ENCODE measurements around the gene CD200R1L.

DNA sequence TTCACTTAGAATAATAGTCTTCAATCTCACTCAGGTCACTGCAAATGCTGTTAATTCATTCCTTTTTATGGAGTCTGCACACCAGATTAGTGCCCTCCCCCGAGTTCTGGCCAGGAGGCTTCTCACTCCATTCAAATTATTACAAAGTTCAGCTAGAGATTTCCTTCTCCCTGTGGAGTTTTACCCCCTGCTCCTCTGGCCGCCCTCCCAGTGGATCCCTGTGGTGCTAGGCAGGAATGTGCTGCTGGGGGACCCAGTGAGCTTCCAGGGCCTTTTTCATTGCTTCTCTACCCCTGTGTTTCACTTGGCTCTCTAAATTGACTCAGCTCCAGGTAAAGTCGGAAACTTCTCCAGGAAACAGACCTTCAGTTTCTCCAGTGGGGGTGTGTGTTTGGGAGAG is 42.7 kb upstream of the CD200R1L start:
- TF ChIP-seq, protein P1, sequence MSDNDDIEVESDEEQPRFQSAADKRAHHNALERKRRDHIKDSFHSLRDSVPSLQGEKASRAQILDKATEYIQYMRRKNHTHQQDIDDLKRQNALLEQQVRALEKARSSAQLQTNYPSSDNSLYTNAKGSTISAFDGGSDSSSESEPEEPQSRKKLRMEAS (CRISPR knock-in tag; IDR thresholded peaks at IDR 0.05): no peak
- no peak for TF ChIP-seq CBFB (CRISPR knock-in tag; IDR thresholded peaks at IDR 0.05; ENCODE audit: low read depth)
- TF ChIP-seq, protein P2, sequence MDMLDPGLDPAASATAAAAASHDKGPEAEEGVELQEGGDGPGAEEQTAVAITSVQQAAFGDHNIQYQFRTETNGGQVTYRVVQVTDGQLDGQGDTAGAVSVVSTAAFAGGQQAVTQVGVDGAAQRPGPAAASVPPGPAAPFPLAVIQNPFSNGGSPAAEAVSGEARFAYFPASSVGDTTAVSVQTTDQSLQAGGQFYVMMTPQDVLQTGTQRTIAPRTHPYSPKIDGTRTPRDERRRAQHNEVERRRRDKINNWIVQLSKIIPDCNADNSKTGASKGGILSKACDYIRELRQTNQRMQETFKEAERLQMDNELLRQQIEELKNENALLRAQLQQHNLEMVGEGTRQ (CRISPR knock-in tag; IDR thresholded peaks at IDR 0.05): no peak
- no peak for TF ChIP-seq ZNF263 (CRISPR knock-in tag; IDR thresholded peaks at IDR 0.05; ENCODE audit: low read depth)
- TF ChIP-seq, protein P3, sequence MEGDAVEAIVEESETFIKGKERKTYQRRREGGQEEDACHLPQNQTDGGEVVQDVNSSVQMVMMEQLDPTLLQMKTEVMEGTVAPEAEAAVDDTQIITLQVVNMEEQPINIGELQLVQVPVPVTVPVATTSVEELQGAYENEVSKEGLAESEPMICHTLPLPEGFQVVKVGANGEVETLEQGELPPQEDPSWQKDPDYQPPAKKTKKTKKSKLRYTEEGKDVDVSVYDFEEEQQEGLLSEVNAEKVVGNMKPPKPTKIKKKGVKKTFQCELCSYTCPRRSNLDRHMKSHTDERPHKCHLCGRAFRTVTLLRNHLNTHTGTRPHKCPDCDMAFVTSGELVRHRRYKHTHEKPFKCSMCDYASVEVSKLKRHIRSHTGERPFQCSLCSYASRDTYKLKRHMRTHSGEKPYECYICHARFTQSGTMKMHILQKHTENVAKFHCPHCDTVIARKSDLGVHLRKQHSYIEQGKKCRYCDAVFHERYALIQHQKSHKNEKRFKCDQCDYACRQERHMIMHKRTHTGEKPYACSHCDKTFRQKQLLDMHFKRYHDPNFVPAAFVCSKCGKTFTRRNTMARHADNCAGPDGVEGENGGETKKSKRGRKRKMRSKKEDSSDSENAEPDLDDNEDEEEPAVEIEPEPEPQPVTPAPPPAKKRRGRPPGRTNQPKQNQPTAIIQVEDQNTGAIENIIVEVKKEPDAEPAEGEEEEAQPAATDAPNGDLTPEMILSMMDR (IDR thresholded peaks at IDR 0.05): no peak
- TF ChIP-seq, protein P4, sequence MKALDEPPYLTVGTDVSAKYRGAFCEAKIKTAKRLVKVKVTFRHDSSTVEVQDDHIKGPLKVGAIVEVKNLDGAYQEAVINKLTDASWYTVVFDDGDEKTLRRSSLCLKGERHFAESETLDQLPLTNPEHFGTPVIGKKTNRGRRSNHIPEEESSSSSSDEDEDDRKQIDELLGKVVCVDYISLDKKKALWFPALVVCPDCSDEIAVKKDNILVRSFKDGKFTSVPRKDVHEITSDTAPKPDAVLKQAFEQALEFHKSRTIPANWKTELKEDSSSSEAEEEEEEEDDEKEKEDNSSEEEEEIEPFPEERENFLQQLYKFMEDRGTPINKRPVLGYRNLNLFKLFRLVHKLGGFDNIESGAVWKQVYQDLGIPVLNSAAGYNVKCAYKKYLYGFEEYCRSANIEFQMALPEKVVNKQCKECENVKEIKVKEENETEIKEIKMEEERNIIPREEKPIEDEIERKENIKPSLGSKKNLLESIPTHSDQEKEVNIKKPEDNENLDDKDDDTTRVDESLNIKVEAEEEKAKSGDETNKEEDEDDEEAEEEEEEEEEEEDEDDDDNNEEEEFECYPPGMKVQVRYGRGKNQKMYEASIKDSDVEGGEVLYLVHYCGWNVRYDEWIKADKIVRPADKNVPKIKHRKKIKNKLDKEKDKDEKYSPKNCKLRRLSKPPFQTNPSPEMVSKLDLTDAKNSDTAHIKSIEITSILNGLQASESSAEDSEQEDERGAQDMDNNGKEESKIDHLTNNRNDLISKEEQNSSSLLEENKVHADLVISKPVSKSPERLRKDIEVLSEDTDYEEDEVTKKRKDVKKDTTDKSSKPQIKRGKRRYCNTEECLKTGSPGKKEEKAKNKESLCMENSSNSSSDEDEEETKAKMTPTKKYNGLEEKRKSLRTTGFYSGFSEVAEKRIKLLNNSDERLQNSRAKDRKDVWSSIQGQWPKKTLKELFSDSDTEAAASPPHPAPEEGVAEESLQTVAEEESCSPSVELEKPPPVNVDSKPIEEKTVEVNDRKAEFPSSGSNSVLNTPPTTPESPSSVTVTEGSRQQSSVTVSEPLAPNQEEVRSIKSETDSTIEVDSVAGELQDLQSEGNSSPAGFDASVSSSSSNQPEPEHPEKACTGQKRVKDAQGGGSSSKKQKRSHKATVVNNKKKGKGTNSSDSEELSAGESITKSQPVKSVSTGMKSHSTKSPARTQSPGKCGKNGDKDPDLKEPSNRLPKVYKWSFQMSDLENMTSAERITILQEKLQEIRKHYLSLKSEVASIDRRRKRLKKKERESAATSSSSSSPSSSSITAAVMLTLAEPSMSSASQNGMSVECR (CRISPR knock-in tag; IDR thresholded peaks at IDR 0.05; ENCODE audit: borderline replicate concordance): no peak
- TF ChIP-seq, protein P5, sequence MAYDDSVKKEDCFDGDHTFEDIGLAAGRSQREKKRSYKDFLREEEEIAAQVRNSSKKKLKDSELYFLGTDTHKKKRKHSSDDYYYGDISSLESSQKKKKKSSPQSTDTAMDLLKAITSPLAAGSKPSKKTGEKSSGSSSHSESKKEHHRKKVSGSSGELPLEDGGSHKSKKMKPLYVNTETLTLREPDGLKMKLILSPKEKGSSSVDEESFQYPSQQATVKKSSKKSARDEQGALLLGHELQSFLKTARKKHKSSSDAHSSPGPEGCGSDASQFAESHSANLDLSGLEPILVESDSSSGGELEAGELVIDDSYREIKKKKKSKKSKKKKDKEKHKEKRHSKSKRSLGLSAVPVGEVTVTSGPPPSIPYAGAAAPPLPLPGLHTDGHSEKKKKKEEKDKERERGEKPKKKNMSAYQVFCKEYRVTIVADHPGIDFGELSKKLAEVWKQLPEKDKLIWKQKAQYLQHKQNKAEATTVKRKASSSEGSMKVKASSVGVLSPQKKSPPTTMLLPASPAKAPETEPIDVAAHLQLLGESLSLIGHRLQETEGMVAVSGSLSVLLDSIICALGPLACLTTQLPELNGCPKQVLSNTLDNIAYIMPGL (CRISPR knock-in tag; IDR thresholded peaks at IDR 0.05): no peak
- TF ChIP-seq NR2C2 (CRISPR knock-in tag; IDR thresholded peaks at IDR 0.05): no peak
- TF ChIP-seq ZNF232 (CRISPR knock-in tag; IDR thresholded peaks at IDR 0.05): no peak
- TF ChIP-seq SP1 (CRISPR knock-in tag; conservative IDR thresholded peaks at IDR 0.05): no peak
- no peak for TF ChIP-seq ATF1 (CRISPR knock-in tag; IDR thresholded peaks at IDR 0.05)
- TF ChIP-seq KAT7 (CRISPR knock-in tag; IDR thresholded peaks at IDR 0.05; ENCODE audit: borderline replicate concordance): no peak
- TF ChIP-seq, protein P6, sequence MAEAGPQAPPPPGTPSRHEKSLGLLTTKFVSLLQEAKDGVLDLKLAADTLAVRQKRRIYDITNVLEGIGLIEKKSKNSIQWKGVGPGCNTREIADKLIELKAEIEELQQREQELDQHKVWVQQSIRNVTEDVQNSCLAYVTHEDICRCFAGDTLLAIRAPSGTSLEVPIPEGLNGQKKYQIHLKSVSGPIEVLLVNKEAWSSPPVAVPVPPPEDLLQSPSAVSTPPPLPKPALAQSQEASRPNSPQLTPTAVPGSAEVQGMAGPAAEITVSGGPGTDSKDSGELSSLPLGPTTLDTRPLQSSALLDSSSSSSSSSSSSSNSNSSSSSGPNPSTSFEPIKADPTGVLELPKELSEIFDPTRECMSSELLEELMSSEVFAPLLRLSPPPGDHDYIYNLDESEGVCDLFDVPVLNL (CRISPR knock-in tag; IDR thresholded peaks at IDR 0.05; ENCODE audit: borderline replicate concordance, low read depth): no peak
- no peak for TF ChIP-seq ZNF138 (CRISPR knock-in tag; conservative IDR thresholded peaks at IDR 0.05)

All from WTC11 (cell line).